Esophagus muscularis mucosa (tissue), 2 donors: ENCODE measurements around the gene ZBTB44.

Experiments
- POLR2A ChIP-seq: fragments of 450-650 bp; IDR thresholded peaks from one replicate; pipeline ENCODE4 v1.6.1; 2017; ENCODE audit warnings: antibody characterized with exemption, moderate library complexity, mild to moderate bottlenecking, low read depth
- POLR2AphosphoS5 ChIP-seq, 2 donors: sonication (generic); formaldehyde crosslinking; IDR thresholded peaks; one replicate each; pipeline ENCODE4 v1.6.1; 2017; ENCODE audit warnings: antibody characterized with exemption in 2 of 2

DNA sequence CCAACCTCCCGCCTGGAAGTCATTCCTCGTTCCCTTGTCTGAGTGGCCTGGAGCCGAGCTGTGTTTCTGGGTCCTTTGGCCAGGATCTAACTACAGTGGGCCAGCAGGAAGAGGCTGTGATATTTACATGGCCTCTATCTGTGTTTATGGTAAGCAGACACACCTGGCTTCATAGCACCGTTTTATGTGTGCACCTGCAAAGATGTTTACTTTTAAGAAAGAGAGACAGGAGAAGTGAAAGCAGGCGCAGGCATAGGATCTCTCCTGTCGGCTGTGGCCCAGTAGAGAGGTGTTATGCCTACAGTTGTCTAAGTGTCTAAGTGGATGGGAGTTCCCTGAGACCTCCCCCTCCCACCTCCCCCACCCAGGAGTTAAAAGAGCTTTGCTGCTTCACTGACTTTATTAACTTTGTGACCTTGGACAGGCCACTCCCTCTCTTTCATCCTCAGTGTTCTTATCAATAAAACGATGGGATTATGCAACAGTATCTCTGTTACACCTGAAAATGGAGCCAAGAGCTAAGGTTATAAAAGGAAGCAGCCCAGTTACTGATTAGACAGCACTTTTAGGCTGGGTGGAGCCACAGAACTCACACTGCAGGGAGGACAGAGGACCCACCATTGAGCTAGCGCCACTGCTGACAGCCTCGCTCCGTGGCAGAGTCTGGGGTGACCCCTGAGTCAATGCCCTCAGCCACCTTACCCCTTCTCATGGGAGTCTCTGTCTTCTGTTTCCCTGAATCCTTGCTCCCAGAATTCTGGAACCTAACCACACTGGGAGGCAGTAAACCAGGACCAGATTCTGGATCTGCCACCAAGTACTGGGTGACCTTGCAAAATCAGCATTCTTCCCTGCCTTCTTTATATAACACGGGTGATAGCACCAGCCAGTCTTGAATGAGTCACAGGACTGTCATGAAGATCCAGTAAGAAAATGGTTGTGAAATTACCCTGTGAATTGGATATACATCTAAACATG is 133.1 kb downstream of the ZBTB44 start:
- TF ChIP-seq POLR2AphosphoS5 (IDR thresholded peaks at IDR 0.05) (no peak), POLR2A (no peak)
